ENCODE measurements around the gene KCNA10.

The KCNA10 gene

DNA sequence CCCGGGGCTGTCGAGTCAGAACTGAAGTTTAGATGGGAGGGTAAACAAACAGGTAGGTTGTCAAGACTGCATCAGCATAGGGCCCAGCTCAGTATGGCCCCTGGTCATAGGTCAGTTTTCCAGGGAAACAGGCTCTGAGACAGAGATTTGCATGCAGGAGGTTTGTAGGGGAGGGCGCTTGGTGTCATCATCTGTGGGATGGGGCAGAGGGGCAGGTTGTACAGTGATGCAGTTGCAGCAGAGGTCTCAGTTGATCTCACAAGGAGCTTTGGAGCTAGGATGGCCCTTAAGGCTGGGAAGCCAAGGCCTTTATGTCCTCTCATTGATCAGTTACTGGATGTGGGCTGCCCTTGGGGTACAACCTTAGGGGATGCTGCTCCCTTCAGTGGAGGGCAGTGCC lies 38.5 kb upstream of the KCNA10 start:
- in situ Hi-C loops (cut with HindIII; ENCODE audit: low sequenced_read_pairs), result no loop called here
- no peak overlapping the region for H3K4me3 ChIP-seq (ENCODE audit: low read depth, low read length)
- TF ChIP-seq, protein P1, sequence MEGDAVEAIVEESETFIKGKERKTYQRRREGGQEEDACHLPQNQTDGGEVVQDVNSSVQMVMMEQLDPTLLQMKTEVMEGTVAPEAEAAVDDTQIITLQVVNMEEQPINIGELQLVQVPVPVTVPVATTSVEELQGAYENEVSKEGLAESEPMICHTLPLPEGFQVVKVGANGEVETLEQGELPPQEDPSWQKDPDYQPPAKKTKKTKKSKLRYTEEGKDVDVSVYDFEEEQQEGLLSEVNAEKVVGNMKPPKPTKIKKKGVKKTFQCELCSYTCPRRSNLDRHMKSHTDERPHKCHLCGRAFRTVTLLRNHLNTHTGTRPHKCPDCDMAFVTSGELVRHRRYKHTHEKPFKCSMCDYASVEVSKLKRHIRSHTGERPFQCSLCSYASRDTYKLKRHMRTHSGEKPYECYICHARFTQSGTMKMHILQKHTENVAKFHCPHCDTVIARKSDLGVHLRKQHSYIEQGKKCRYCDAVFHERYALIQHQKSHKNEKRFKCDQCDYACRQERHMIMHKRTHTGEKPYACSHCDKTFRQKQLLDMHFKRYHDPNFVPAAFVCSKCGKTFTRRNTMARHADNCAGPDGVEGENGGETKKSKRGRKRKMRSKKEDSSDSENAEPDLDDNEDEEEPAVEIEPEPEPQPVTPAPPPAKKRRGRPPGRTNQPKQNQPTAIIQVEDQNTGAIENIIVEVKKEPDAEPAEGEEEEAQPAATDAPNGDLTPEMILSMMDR (IDR thresholded peaks at IDR 0.05; ENCODE audit: low read depth, low read length), result no peak
- no peak for DNase-seq (ENCODE audit: low read depth, low spot score)

DNA sequence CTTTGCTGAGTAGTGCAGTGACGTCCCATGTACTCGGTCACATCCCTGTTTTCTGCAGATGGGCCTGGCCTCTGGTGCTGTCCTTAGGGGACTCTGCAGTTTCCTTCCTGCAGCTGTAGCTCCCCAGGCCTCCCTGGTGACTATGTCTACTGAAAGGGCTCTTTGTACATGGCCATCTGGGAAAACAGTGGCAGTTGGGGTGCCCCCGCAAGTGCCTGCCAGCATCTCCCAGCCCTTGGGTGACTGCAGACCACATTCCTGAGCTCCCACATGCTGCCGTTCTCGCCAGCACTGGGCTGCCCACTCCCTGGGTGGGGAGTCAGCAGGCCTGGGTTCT lies 37.5 kb upstream of the KCNA10 start:
- TF ChIP-seq, protein P1 (IDR thresholded peaks at IDR 0.05; ENCODE audit: low read depth, low read length), result no peak
- DNase-seq (ENCODE audit: low read depth, low spot score), result no peak
- H3K4me3 ChIP-seq (ENCODE audit: low read depth, low read length), result no peak overlapping the region
- in situ Hi-C loops (cut with HindIII; ENCODE audit: low sequenced_read_pairs), result no loop called here

DNA sequence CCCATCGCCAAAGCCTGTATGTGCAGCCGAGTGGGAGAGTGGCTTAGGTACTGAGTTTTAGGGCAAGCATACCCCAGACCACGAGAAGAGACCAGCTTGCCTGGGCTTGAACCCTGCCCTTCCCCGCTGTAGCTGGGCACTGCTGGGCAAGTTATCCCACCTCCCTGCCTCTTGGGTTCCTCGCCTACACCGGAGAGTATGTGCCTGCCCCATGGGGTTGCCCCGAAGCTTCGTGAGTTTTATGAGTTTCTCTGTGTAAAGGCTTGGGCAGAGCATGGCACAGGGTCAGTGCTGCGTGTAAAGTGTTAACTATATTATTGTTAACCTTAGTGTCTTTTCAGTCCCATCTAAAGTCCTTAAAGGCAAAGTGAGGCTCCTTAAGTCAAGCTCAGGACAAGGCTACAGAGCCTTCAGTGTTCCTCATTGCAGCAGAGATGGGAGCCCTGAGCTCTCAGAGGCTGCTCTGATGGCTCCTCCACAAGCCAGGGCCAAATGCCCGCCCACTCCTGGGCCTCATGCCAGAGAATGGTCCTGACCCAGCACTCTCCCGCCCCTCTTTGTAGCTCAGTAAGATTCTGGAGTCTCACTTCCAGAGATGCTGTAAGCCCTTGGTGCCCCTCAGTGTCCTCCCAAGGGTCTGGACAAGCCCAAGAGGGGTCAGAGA lies 37.0 kb upstream of the KCNA10 start:
- TF ChIP-seq, protein P1 (IDR thresholded peaks at IDR 0.05; ENCODE audit: low read depth, low read length), result no peak
- no peak overlapping the region for H3K4me3 ChIP-seq (ENCODE audit: low read depth, low read length)
- no peak for DNase-seq (ENCODE audit: low read depth, low spot score)
- in situ Hi-C loops (cut with HindIII; ENCODE audit: low sequenced_read_pairs), result no loop called here

DNA sequence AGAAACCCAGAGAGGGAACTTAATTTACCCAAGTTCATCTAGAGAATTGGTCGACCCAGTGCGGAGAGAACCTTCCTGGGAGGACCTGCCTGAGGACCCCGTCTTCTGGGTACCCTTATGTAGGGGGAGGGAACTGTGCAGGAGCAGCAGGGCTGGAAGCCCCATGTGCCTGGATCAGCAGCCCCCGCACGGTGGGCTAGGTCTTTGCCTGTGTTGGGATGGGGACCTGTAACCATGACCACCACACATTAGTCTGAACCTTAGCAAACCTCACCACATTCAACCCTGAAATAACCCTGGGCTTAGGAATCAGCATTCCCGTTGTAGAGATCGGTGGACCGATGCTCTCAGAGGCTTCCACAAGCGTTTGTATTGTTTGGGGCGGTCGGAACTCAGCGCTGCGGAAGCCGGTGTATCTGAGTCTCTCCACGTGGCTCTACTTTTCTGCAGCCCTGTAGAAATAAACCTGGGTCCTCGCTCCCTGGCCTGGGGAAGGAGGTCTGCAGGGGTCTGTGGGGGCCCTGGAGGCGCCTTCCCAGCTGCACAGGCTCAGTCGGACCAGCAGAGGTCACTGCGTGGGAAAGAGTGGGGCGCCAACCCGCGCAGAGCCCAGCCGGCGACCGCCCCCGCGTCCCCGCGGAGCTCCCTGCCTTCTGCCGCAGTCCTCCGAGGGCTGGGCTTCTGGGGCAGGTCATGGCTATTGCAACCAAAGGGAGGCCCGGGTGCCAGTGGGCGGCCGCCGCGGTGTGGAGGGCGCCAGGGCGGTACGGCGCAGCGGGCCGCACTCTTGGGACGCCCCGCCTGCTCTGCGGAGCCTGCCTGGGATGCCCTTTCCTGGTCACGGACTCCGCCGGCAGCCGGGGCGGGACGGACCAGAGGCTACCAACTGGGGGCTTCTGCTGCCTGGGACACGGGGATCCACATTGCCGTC lies 36.2 kb upstream of the KCNA10 start:
- no peak overlapping the region for H3K4me3 ChIP-seq (ENCODE audit: low read depth, low read length)
- TF ChIP-seq, protein P1 (IDR thresholded peaks at IDR 0.05; ENCODE audit: low read depth, low read length), result peak; percentile 52
- no peak for DNase-seq (ENCODE audit: low read depth, low spot score)
- in situ Hi-C loops (cut with HindIII; ENCODE audit: low sequenced_read_pairs), result no loop called here

DNA sequence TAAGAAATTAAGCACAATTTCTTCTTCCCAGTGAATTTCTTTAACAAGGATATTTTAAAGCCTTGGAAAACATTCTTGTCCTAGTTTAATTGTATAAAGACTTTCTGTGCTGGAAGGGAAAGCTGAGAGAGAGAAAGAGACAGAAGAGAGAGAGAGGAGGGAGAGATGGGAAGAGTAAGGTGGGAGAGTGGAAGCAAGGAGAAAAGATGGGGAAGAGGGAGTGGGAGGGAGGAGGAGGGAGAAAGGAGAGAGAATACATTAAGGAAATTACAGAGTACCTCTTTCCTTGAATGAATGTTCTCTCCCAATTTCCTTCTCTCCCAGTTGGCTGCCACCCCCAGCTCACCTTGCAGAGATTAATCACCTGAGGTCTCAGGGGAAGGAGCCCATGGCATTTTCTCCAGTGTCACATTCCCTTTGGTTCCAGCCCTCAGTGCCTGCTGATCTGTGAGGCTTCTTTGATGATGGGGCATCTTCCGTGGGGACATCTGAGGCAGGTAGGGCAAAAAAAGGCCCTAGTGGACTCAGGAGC lies 32.4 kb upstream of the KCNA10 start:
- TF ChIP-seq, protein P1 (IDR thresholded peaks at IDR 0.05; ENCODE audit: low read depth, low read length), result no peak
- no peak overlapping the region for H3K4me3 ChIP-seq (ENCODE audit: low read depth, low read length)
- in situ Hi-C loops (cut with HindIII; ENCODE audit: low sequenced_read_pairs), result no loop called here
- no peak for DNase-seq (ENCODE audit: low read depth, low spot score)

DNA sequence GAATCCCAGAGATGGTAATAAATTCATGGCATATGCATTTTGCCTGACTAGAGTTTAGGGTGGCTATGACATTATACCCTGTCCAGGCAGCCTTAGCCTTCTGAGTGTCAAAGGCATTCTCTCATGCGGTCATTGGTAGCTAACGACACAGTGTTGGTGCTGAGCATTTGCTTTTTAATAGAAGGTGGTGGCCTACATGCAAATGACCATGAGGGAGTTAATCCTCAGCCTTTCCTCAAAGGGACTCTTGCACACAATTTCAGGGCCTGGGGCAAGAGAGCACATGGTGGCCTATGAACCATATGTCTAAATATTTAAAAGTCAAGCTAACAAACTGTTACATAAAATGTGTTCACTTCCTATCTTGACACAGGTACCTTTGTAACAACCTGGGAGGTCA lies 30.9 kb upstream of the KCNA10 start:
- no peak overlapping the region for H3K4me3 ChIP-seq (ENCODE audit: low read depth, low read length)
- in situ Hi-C loops (cut with HindIII; ENCODE audit: low sequenced_read_pairs), result no loop called here
- DNase-seq (ENCODE audit: low read depth, low spot score), result no peak
- TF ChIP-seq, protein P1 (IDR thresholded peaks at IDR 0.05; ENCODE audit: low read depth, low read length), result no peak
